DMS 273 treated with DMSO at 0.1 percent for 48 hours (cell line): Measurements from ENCODE around the gene FOXD1.
"Not testable (repeated sequence)": the region's sequence is repeated elsewhere in the genome, so short reads cannot be mapped to it uniquely, and the experiment has no call there.

Source experiments
- DNase-seq: peaks from one replicate; lab custom pipeline; 2025; lab: John Stamatoyannopoulos, UW

The FOXD1 gene

DNA sequence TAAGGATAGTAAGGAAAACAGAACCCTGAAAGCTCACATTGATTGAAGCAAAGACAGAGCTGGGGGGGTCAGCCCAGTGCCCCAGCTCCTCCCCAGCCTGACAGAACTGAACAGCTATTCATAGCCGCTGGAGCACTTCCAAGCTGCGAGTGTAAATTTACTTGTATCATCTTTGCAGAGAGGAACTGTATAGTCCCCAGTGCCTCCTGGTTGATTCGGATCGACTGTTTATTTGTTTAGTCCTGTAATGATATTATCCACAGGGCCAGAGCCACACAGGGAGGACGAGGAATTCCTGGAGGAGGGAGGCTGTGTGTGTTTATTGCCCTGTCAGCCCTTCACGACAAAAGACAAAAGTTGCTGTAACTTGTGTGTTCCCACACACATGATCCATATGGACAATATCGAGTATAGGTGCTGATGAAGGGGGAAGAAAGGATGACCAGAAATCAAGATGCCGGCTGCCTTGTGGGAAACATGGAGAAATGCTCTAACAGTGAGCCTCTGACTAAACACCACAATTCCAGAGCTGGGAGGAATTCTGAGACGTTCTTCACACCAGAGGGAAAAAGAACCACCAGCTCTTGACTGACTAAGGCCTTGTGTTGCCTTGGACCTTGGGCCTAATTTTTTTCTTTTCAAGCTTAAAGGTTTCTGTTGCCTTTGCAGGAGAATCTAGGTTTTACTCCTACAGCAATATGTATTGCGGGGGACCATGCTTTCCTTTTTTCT, 31.1 kb downstream of the FOXD1 start:
- DNase-seq: no peak

- no peak for DNase-seq
These were observed 33.0 kb downstream of the FOXD1 start for GRCh38 chr5:73415617-73416016.

DNA sequence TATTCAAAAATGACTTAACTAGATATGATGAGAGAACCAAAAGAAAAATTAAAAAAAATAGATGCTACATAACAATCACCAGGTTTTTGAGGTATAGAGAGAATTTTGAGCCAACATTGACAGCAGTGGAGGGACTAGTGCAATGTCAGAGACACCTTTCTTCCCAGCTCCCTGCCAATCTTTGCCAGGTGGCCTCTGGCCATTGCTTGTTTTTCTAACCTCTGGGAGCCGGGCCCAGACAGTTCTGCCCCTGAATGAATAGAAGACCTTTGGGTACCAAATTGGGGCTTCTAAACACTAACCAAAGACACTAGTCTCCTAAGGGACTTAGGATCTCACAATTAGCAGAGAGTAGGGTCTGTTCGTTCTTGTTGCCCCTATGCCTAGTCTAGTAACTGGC, 33.4 kb downstream of the FOXD1 start:
- DNase-seq: no peak

- DNase-seq: no peak
These were observed 36.0 kb downstream of the FOXD1 start for GRCh38 chr5:73412597-73412988.

DNA sequence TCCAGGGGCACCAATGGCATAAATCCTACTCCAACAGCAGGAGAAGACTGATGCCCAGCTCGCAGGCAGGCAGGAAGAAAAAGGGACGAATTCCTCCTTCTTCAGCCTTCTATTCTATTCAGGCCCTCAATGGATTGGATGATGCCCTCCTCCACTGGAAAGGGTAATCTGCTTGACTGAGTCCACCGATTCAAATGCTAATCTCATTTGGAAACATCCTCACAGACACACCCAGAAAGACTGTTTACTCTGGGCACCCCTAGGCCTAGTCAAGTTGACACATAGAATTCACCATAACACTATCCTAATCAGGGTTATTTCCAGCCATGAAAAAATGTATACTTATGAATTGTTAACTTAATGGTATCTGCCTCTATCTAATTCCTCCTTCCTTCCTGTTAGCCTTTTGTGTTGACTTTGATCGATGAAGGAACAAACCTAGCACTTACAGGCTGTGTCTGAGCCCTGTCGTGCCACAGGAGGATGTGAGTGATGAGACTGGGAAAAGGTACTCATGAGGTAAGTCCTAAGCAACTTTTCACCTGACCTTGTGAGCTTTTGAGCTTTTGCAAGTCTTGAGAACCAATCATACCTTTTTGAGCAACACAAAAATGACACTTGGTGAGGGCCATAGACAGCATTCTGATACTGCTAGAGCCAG, 36.5 kb downstream of the FOXD1 start:
- no peak for DNase-seq

DNA sequence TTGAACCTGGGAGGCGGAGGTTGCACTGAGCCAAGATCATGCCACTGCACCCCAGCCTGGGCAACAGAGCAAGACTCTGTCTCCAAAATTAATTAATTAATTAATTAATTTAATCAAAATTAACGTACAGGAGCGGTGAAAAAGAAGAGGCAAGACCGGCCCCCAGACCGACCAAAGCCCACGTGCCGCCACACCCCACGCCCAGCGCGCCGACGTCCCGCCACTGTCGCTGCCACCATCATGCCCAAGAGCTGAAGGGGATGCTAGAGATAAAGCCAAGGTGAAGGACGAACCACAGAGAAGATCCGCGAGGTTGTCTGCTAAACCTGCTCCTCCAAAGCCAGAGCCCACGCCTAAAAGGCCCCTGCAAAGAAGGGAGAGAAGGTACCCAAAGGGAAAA, 38.6 kb downstream of the FOXD1 start:
- not testable (repeated sequence) for DNase-seq

DNA sequence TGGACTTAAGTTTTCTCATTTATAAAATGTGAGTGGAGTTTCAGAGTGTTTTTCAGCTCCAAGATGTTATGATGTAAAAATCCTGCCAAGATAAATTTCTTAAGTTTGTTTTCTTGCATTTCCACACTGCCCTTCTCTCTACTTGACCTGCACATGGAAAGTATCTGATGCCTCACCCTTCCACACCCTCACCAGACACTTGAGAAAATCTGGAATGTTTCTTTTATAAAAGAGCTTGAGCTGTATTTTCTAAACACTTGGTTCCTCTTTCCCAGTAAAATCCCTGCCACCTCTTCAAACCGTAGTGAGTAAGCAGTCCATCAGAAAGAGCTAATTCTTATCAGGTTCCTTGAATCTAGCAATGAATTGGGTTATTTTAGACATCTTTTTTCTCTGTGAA, 42.9 kb downstream of the FOXD1 start:
- no peak for DNase-seq

DNA sequence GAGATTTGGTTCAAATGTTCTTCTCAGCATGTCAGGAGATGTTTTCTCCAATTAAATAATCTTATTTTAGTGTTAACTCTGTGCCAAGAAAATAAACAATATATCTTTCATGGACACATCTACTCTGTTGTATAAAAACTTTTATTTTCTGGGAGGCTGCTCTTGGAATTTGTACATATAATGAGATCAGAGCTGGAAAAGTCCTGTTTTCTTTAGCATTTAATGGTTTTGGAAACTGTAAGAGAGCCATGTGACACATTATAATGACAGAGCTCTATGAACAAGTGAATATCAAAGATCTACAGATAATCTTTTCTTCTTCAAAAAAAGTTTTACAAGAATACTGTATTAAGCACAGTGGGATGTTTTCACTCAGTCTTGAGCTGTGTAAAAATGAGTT, 48.8 kb downstream of the FOXD1 start:
- no peak for DNase-seq
